Activated T-helper 1 cell treated with anti-CD3 and anti-CD28 coated beads, Interleukin-12 subunit alpha, Interleukin-12 subunit beta, Interleukin-2, Interleukin-4 antibody, amounts not matched to agents 30 ng/mL and 10 ng/mL and 1 ng/mL, durations not matched to agents 14 hours and 24 hours and 36 hours (primary cell): ENCODE data around the gene MKRN3. TPM values are rescaled to one million over a fixed set of nuclear protein-coding genes. Genes with fewer than 3 reads are reported as not detected.
A peak's percentile ranks its signal among the peaks of the same experiment; 100 is the strongest.

Source experiments
- DNase-seq: peaks from one replicate; pipeline ENCODE4 v3.0.0; 2021; ENCODE audit warnings: low spot score
- H3K27ac Mint-ChIP-seq: one replicate; pipeline ENCODE4 v1.8.0; 2021; ENCODE audit warnings: mild to moderate bottlenecking, mixed read lengths
- H3K27me3 Mint-ChIP-seq: one replicate; pipeline ENCODE4 v1.8.0; 2022; ENCODE audit warnings: mild to moderate bottlenecking, moderate library complexity, mixed read lengths; ENCODE audit not compliant: insufficient read depth
- H3K36me3 Mint-ChIP-seq: one replicate; pipeline ENCODE4 v1.8.0; 2021; ENCODE audit warnings: low read depth, mixed read lengths
- H3K4me1 Mint-ChIP-seq: one replicate; pipeline ENCODE4 v1.8.0; 2021; ENCODE audit warnings: low read depth, mixed read lengths
- H3K4me3 Mint-ChIP-seq: one replicate; pipeline ENCODE4 v1.8.0; 2021; ENCODE audit warnings: mild to moderate bottlenecking, moderate library complexity, mixed read lengths
- H3K9me3 Mint-ChIP-seq: one replicate; pipeline ENCODE4 v1.8.0; 2021; ENCODE audit warnings: mixed read lengths
- intact Hi-C: fragments of 100-400 bp; cut with micrococcal nuclease; formaldehyde crosslinking; loops from one replicate; pipeline ENCODE4 v1.15.1; 2024
- total RNA-seq: library from RNA; stranded (reverse); gene quantifications from 2 replicates; pipeline ENCODE4 v1.2.3, GENCODE V29; 2022

Gene MKRN3
- 1.7 and 2.1 TPM in 2 replicates for total RNA-seq

- Mint-ChIP-seq H3K9me3 (peaks cover 9% of the 10 kb centered on the region), H3K4me3 (peak within 1 kb of the TSS; percentile 74), H3K27ac (peak within 1 kb of the TSS; percentile 70), H3K27me3 (no peaks in the 10 kb centered on the region), H3K4me1 (no peaks in the 10 kb centered on the region), H3K36me3 (no peaks in the 10 kb centered on the region)
- DNase-seq: peak; percentile 5
- intact Hi-C loops: no loop called here
Measured at GRCh38 chr15:23565395-23566070, at the start of gene MKRN3. MKRN3 (plus strand) TSS chr15:23565674; CDS start chr15:23565783, 109 bp downstream.

- Mint-ChIP-seq H3K4me1 (no peaks in the 10 kb centered on the region), H3K27ac (no peak overlapping the region), H3K9me3 (no peaks in the 10 kb centered on the region), H3K4me3 (no peak overlapping the region), H3K27me3 (no peaks in the 10 kb centered on the region), H3K36me3 (no peaks in the 10 kb centered on the region)
- DNase-seq: no peak
- intact Hi-C loops: no loop called here
Measured at GRCh38 chr15:23516866-23517265, 48.6 kb upstream of the MKRN3 start.

GRCh38 chr15:23518104-23518503 is 47.4 kb upstream of the MKRN3 start:
- H3K36me3 Mint-ChIP-seq: no peaks in the 10 kb centered on the region
- H3K4me3 Mint-ChIP-seq: no peak overlapping the region
- no peaks in the 10 kb centered on the region for H3K27me3 Mint-ChIP-seq
- DNase-seq: no peak
- no peaks in the 10 kb centered on the region for H3K4me1 Mint-ChIP-seq
- no peak overlapping the region for H3K27ac Mint-ChIP-seq
- H3K9me3 Mint-ChIP-seq: no peaks in the 10 kb centered on the region
- intact Hi-C loops: no loop called here

DNA sequence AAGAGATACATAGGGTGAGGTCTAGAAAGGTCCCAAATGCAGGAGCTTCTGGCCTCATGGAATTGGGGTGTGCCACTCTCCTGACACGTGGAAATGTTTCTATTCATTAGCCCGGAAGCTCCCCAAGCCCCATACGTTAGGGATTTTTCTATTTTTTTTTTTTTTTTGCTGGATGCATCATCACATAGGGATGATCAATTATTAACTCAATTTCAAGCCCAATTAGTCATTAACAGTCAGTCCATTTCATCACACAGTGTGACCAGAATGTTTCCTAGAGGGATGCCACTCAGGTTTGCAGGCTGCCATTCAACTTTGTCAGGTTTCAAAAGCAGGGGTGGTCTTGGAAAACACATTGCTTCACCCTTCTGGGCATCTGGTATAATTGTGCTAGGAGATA is 40.7 kb upstream of the MKRN3 start:
- Mint-ChIP-seq H3K27me3 (no peaks in the 10 kb centered on the region), H3K4me1 (no peaks in the 10 kb centered on the region), H3K36me3 (no peaks in the 10 kb centered on the region), H3K4me3 (no peak overlapping the region), H3K27ac (no peak overlapping the region), H3K9me3 (no peaks in the 10 kb centered on the region)
- DNase-seq: no peak
- intact Hi-C loops: no loop called here

DNA sequence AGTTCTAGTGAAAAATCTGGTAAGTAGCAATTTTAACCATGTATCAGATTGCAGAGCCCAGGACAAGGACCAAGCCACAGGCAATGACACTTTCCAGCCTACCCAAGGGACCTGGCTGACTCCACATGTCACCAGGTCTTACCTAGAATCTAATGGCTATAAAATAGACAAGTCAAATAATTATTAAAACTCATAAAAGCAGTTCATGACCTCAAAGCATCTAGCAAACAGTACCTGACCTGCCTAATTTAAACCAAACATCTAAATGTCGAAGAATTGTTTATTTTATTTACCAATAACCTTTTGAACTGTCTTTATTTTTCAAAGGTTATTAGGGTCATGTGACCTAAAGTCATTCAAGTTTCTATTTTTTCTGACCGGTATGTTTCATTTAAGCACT is 35.6 kb upstream of the MKRN3 start:
- H3K27me3 Mint-ChIP-seq: no peaks in the 10 kb centered on the region
- intact Hi-C loops: no loop called here
- no peak overlapping the region for H3K27ac Mint-ChIP-seq

DNA sequence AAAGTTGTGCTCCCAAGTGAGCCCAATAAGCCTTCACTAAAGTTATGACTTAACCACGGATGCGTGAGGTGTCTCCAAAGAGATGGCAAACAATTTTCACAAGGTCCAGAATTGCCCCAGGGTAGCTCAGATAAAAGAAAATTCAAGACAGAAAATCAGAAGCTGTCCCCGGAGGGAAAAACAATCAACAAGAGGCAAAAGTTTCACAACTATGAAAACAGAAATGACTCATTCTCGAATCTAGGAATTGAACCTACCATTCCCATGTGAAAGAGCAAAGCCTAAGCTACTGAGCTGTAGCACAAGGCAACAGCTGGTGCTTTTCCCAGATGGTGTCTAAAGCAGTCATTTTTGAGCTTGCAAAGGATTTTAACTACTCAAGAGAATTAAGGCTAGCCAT is 33.5 kb upstream of the MKRN3 start:
- Mint-ChIP-seq H3K36me3 (no peaks in the 10 kb centered on the region), H3K27ac (no peak overlapping the region), H3K4me1 (no peaks in the 10 kb centered on the region), H3K4me3 (no peak overlapping the region), H3K27me3 (no peaks in the 10 kb centered on the region), H3K9me3 (peaks cover 7% of the 10 kb centered on the region)
- intact Hi-C loops: no loop called here
- no peak for DNase-seq

More for the DNA sequence above, 35.6 kb upstream of the MKRN3 start:
- Mint-ChIP-seq H3K4me1 (no peaks in the 10 kb centered on the region), H3K36me3 (no peaks in the 10 kb centered on the region), H3K4me3 (no peak overlapping the region), H3K9me3 (peaks cover 4% of the 10 kb centered on the region)
- DNase-seq: no peak

GRCh38 chr15:23536659-23537058 is 28.8 kb upstream of the MKRN3 start:
- H3K9me3 Mint-ChIP-seq: peaks cover 7% of the 10 kb centered on the region
- no peaks in the 10 kb centered on the region for H3K4me1 Mint-ChIP-seq
- no peak overlapping the region for H3K27ac Mint-ChIP-seq
- H3K36me3 Mint-ChIP-seq: no peaks in the 10 kb centered on the region
- no peak for DNase-seq
- intact Hi-C loops: no loop called here
- no peaks in the 10 kb centered on the region for H3K27me3 Mint-ChIP-seq
- H3K4me3 Mint-ChIP-seq: no peak overlapping the region

DNA sequence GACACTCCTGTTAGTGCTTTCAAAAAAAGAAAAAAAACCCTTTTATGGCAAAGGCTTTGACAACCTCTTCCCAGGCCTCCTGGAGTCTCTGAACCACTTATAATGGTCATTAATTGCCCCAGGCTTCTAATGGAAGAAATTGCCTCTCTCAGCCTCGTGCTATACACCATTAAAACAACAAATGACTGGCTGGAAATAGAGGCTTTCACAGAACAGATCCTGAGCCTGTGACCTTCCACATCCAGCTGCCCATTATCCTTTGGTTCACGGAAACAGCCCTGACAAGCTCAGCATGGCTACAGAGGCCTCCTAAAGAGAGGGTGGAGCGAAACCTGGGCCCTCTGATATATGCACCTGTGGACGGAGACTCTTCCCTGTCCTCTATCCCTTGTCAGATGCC is 26.8 kb upstream of the MKRN3 start:
- Mint-ChIP-seq H3K9me3 (peaks cover 7% of the 10 kb centered on the region), H3K27me3 (no peaks in the 10 kb centered on the region), H3K4me3 (no peak overlapping the region), H3K36me3 (no peaks in the 10 kb centered on the region), H3K27ac (no peak overlapping the region), H3K4me1 (no peaks in the 10 kb centered on the region)
- intact Hi-C loops: no loop called here
- DNase-seq: no peak

DNA sequence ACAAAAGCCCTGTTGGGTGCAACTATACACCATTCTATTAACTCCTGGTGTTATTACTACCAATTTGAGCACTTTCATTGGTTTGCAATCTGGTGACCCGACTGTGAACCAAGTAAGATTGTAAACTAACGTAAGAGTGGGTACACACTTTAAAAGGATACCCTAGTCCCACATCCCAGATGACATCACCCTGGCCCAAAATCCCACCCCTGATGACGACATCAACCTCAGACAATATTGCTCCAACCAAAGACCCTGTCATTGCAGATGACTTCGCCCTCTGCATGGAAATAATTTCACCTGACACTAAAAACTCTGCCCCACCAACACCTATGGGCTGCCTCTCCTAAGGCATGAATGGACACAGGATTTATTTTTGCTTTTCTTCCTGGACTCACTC is 25.6 kb upstream of the MKRN3 start:
- DNase-seq: no peak
- peaks cover 3% of the 10 kb centered on the region for H3K9me3 Mint-ChIP-seq
- H3K4me1 Mint-ChIP-seq: no peaks in the 10 kb centered on the region
- intact Hi-C loops: no loop called here
- H3K27me3 Mint-ChIP-seq: no peaks in the 10 kb centered on the region
- H3K4me3 Mint-ChIP-seq: no peak overlapping the region
- no peak overlapping the region for H3K27ac Mint-ChIP-seq
- no peaks in the 10 kb centered on the region for H3K36me3 Mint-ChIP-seq

GRCh38 chr15:23546158-23546557 is 19.3 kb upstream of the MKRN3 start:
- intact Hi-C loops: no loop called here
- Mint-ChIP-seq H3K27ac (no peak overlapping the region), H3K4me3 (no peak overlapping the region), H3K36me3 (no peaks in the 10 kb centered on the region), H3K9me3 (no peaks in the 10 kb centered on the region), H3K27me3 (no peaks in the 10 kb centered on the region), H3K4me1 (no peaks in the 10 kb centered on the region)
- DNase-seq: no peak

DNA sequence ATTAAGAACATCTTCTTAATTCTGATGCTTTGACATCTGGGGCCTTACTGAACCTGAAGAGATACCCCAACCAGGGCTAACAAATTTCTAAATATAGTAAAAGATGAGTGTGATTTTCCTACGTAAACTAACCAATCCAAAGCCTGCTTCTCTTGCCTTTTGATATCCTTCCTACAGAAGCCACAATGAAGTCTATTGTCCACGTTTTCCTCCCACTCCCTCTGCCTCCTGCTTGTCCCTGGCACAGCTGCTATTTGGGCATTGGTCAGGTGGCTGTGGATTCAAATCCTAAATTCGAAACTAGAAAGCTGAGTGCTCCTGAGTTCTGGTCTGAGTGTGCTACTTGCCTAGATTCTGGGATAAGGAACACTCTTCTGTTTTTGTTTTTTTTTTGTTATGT is 17.4 kb upstream of the MKRN3 start:
- Mint-ChIP-seq H3K27me3 (no peaks in the 10 kb centered on the region), H3K36me3 (no peaks in the 10 kb centered on the region), H3K4me3 (no peak overlapping the region), H3K4me1 (no peaks in the 10 kb centered on the region), H3K27ac (no peak overlapping the region), H3K9me3 (no peaks in the 10 kb centered on the region)
- intact Hi-C loops: no loop called here
- DNase-seq: no peak

GRCh38 chr15:23561914-23562313 is 3.6 kb upstream of the MKRN3 start:
- Mint-ChIP-seq H3K4me3 (no peak overlapping the region), H3K27me3 (no peaks in the 10 kb centered on the region), H3K9me3 (peaks cover 9% of the 10 kb centered on the region), H3K27ac (no peak overlapping the region), H3K4me1 (no peaks in the 10 kb centered on the region), H3K36me3 (no peaks in the 10 kb centered on the region)
- no peak for DNase-seq
- intact Hi-C loops: no loop called here

GRCh38 chr15:23564821-23565394 is 566 bp upstream of the MKRN3 start:
- intact Hi-C loops: no loop called here
- Mint-ChIP-seq H3K4me1 (no peaks in the 10 kb centered on the region), H3K4me3 (peak overlapping the region; percentile 74), H3K27ac (peak overlapping the region; percentile 23), H3K27me3 (no peaks in the 10 kb centered on the region), H3K36me3 (no peaks in the 10 kb centered on the region), H3K9me3 (peaks cover 9% of the 10 kb centered on the region)
- no peak for DNase-seq
